ENCODE data around the gene MRPL34.

DNA sequence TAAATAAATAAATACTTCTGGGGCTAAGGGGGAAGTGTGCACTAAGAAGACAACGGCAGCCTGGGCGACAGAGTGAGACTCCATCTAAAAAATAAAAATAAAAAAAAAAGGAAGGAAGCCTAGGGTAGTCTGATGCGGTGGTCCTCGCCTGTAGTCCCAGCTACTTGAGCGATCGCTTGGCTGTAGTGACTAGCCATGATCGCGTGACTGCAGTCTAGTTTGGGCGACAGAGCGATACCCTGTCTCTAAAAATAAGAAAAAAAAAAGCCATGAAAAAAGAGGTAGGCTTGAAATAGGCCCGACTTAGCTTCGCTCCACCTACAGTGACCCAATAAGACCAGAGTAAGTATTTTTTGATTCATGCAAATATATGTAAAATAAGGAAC is 39.1 kb upstream of the MRPL34 start:
- TF ChIP-seq CTCF (conservative IDR thresholded peaks at IDR 0.05; ENCODE audit: low read depth, low read length) (no peak), EZH2phosphoT487 (IDR thresholded peaks at IDR 0.05; ENCODE audit: borderline replicate concordance, low read length) (no peak), EZH2 (IDR thresholded peaks at IDR 0.05; ENCODE audit: low read length, unreplicated experiment) (no peak)
